ENCODE data around the gene ALOXE3. TPM values are rescaled to one million over a fixed set of nuclear protein-coding genes. Genes with fewer than 3 reads are reported as not detected.

The ALOXE3 gene
- total and polyA plus RNA-seq, 2 experiments from 2014 or later: 0.10 to 0.27 TPM

GRCh38 chr17:8131844-8132441 is 13.6 kb upstream of the ALOXE3 start:
- Histone ChIP-seq H3K9me2 (ENCODE audit: insufficient read depth) (no peaks in the 10 kb centered on the region), H4K20me1 (replicated peaks; ENCODE audit: insufficient read depth) (no peaks in the 10 kb centered on the region), H2AFZ (no peak overlapping the region), H3K4me1 (ENCODE audit: insufficient read depth) (peaks cover 18% of the 10 kb centered on the region), H3F3A (replicated peaks; ENCODE audit: low read depth) (peaks cover 13% of the 10 kb centered on the region; the same call in 1 of the 2 replicates), H3K27me3 (ENCODE audit: insufficient read depth) (peaks cover 55% of the 10 kb centered on the region), H3K36me3 (ENCODE audit: insufficient read depth) (no peaks in the 10 kb centered on the region), H3K4me3 (no peak overlapping the region), H3K79me2 (replicated peaks; ENCODE audit: insufficient read depth) (no peaks in the 10 kb centered on the region), H3K27ac (ENCODE audit: low read depth) (no peak overlapping the region), H3K4me2 (no peak overlapping the region)
- TF ChIP-seq NANOG (IDR thresholded peaks at IDR 0.05; ENCODE audit: borderline replicate concordance): no peak
- no peak for TF ChIP-seq ZNF331 (CRISPR knock-in tag; IDR thresholded peaks at IDR 0.05; ENCODE audit: low read depth)
- TF ChIP-seq POLR2AphosphoS5 (IDR thresholded peaks at IDR 0.05; ENCODE audit: low read depth): no peak
- TF ChIP-seq, protein P1, sequence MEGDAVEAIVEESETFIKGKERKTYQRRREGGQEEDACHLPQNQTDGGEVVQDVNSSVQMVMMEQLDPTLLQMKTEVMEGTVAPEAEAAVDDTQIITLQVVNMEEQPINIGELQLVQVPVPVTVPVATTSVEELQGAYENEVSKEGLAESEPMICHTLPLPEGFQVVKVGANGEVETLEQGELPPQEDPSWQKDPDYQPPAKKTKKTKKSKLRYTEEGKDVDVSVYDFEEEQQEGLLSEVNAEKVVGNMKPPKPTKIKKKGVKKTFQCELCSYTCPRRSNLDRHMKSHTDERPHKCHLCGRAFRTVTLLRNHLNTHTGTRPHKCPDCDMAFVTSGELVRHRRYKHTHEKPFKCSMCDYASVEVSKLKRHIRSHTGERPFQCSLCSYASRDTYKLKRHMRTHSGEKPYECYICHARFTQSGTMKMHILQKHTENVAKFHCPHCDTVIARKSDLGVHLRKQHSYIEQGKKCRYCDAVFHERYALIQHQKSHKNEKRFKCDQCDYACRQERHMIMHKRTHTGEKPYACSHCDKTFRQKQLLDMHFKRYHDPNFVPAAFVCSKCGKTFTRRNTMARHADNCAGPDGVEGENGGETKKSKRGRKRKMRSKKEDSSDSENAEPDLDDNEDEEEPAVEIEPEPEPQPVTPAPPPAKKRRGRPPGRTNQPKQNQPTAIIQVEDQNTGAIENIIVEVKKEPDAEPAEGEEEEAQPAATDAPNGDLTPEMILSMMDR (conservative IDR thresholded peaks at IDR 0.05; ENCODE audit: low read depth in 2 of 2): no peak
- TF ChIP-seq, protein P2, sequence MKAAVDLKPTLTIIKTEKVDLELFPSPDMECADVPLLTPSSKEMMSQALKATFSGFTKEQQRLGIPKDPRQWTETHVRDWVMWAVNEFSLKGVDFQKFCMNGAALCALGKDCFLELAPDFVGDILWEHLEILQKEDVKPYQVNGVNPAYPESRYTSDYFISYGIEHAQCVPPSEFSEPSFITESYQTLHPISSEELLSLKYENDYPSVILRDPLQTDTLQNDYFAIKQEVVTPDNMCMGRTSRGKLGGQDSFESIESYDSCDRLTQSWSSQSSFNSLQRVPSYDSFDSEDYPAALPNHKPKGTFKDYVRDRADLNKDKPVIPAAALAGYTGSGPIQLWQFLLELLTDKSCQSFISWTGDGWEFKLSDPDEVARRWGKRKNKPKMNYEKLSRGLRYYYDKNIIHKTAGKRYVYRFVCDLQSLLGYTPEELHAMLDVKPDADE (IDR thresholded peaks at IDR 0.05): no peak
- TF ChIP-seq EZH2 (IDR thresholded peaks at IDR 0.05; ENCODE audit: low read depth, unreplicated experiment): no peak
- no peak for TF ChIP-seq EZH2phosphoT487 (IDR thresholded peaks at IDR 0.05; ENCODE audit: unreplicated experiment)
- no peak for TF ChIP-seq STAT1 (IDR thresholded peaks at IDR 0.05; ENCODE audit: unreplicated experiment)
- no peak for TF ChIP-seq ZNF114 (CRISPR knock-in tag; IDR thresholded peaks at IDR 0.05)
- TF ChIP-seq, protein P3, sequence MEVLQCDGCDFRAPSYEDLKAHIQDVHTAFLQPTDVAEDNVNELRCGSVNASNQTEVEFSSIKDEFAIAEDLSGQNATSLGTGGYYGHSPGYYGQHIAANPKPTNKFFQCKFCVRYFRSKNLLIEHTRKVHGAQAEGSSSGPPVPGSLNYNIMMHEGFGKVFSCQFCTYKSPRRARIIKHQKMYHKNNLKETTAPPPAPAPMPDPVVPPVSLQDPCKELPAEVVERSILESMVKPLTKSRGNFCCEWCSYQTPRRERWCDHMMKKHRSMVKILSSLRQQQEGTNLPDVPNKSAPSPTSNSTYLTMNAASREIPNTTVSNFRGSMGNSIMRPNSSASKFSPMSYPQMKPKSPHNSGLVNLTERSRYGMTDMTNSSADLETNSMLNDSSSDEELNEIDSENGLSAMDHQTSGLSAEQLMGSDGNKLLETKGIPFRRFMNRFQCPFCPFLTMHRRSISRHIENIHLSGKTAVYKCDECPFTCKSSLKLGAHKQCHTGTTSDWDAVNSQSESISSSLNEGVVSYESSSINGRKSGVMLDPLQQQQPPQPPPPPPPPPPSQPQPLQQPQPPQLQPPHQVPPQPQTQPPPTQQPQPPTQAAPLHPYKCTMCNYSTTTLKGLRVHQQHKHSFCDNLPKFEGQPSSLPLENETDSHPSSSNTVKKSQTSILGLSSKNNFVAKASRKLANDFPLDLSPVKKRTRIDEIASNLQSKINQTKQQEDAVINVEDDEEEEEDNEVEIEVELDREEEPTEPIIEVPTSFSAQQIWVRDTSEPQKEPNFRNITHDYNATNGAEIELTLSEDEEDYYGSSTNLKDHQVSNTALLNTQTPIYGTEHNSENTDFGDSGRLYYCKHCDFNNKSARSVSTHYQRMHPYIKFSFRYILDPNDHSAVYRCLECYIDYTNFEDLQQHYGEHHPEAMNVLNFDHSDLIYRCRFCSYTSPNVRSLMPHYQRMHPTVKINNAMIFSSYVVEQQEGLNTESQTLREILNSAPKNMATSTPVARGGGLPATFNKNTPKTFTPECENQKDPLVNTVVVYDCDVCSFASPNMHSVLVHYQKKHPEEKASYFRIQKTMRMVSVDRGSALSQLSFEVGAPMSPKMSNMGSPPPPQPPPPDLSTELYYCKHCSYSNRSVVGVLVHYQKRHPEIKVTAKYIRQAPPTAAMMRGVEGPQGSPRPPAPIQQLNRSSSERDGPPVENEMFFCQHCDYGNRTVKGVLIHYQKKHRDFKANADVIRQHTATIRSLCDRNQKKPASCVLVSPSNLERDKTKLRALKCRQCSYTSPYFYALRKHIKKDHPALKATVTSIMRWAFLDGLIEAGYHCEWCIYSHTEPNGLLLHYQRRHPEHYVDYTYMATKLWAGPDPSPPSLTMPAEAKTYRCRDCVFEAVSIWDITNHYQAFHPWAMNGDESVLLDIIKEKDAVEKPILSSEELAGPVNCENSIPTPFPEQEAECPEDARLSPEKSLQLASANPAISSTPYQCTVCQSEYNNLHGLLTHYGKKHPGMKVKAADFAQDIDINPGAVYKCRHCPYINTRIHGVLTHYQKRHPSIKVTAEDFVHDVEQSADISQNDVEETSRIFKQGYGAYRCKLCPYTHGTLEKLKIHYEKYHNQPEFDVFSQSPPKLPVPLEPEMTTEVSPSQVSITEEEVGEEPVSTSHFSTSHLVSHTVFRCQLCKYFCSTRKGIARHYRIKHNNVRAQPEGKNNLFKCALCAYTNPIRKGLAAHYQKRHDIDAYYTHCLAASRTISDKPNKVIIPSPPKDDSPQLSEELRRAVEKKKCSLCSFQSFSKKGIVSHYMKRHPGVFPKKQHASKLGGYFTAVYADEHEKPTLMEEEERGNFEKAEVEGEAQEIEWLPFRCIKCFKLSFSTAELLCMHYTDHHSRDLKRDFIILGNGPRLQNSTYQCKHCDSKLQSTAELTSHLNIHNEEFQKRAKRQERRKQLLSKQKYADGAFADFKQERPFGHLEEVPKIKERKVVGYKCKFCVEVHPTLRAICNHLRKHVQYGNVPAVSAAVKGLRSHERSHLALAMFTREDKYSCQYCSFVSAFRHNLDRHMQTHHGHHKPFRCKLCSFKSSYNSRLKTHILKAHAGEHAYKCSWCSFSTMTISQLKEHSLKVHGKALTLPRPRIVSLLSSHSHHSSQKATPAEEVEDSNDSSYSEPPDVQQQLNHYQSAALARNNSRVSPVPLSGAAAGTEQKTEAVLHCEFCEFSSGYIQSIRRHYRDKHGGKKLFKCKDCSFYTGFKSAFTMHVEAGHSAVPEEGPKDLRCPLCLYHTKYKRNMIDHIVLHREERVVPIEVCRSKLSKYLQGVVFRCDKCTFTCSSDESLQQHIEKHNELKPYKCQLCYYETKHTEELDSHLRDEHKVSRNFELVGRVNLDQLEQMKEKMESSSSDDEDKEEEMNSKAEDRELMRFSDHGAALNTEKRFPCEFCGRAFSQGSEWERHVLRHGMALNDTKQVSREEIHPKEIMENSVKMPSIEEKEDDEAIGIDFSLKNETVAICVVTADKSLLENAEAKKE (CRISPR knock-in tag; IDR thresholded peaks at IDR 0.05): no peak
- TF ChIP-seq REST (IDR thresholded peaks at IDR 0.05; ENCODE audit: unreplicated experiment): no peak
- no peak for TF ChIP-seq CREB1 (CRISPR knock-in tag; IDR thresholded peaks at IDR 0.05; ENCODE audit: low read depth)
- no peak for TF ChIP-seq JUNB (IDR thresholded peaks at IDR 0.05; ENCODE audit: unreplicated experiment)
- peaks cover 44% of the 10 kb centered on the region for H3K27me3 Mint-ChIP-seq (ENCODE audit: insufficient read depth, low read depth, poor library complexity)
- ATAC-seq (no peak), DNase-seq (ENCODE audit: low spot score) (no peak)
- no peak overlapping the region for H3K4me3 Mint-ChIP-seq
- H3K36me3 Mint-ChIP-seq (ENCODE audit: low read depth): no peaks in the 10 kb centered on the region
- H3K4me1 Mint-ChIP-seq: peaks cover 17% of the 10 kb centered on the region
- H3K27ac Mint-ChIP-seq: no peak overlapping the region
- no peaks in the 10 kb centered on the region; the same call in 2 of the 3 replicates for H3K9me3 Mint-ChIP-seq

All from GM23338 (cell line).